H1 (cell line): ENCODE measurements around the gene FAM83C. TPM values are rescaled to one million over a fixed set of nuclear protein-coding genes. Genes with fewer than 3 reads are reported as not detected.

Experiments
- CTCF ChIA-PET: fragments of 300-600 bp; sonication (Branson Sonifier 250); formaldehyde crosslinking; loops from one replicate; lab custom pipeline; 2021; ENCODE audit not compliant: partially characterized antibody; lab: Charles Lee
- POLR2A ChIA-PET: fragments of 300-600 bp; sonication (Branson Sonifier 250); formaldehyde crosslinking; loops from one replicate; lab custom pipeline; 2021; ENCODE audit warnings: inconsistent platforms; ENCODE audit not compliant: partially characterized antibody; lab: Charles Lee
- DNase-seq, 2 experiments: peaks; one replicate each; pipeline versions ENCODE4 v3.0.0 to v3.0.0-alpha.2; 2010 to 2022; ENCODE audit warnings: low spot score in 2 of 2, low read depth in 1 of 2, mixed read lengths in 1 of 2
- FAIRE-seq: peaks from 2 replicates; lab custom pipeline; 2011; peaks lifted over from hg19 to GRCh38; lab: Jason Lieb, UNC
- H2AFZ ChIP-seq: 2 replicates; pipeline ENCODE4 v1.8.1; 2012; ENCODE audit warnings: low read length, inconsistent platforms
- H2AK5ac ChIP-seq: 2 replicates; pipeline ENCODE4 v1.6.1; 2013; ENCODE audit warnings: low read depth, low read length
- H2BK120ac ChIP-seq: replicated peaks from 2 replicates; pipeline ENCODE3; 2013; ENCODE audit warnings: low read depth, low read length, inconsistent platforms
- H2BK12ac ChIP-seq: 2 replicates; pipeline ENCODE4 v1.6.1; 2013; ENCODE audit warnings: low read depth, low read length
- H2BK15ac ChIP-seq: 2 replicates; pipeline ENCODE4 v1.6.1; 2013; ENCODE audit warnings: low read length
- H2BK20ac ChIP-seq: 2 replicates; pipeline ENCODE4 v1.6.1; 2013; ENCODE audit warnings: low read length
- H2BK5ac ChIP-seq: 2 replicates; pipeline ENCODE4 v1.6.1; 2013; ENCODE audit warnings: low read depth, low read length
- H3K14ac ChIP-seq: 2 replicates; pipeline ENCODE4 v1.6.1; 2013; ENCODE audit warnings: inconsistent platforms; ENCODE audit not compliant: insufficient read length
- H3K18ac ChIP-seq: 2 replicates; pipeline ENCODE4 v1.6.1; 2013; ENCODE audit warnings: low read length; ENCODE audit errors: extremely low read depth
- H3K23ac ChIP-seq: 2 replicates; pipeline ENCODE4 v1.6.1; 2013; ENCODE audit warnings: inconsistent platforms; ENCODE audit not compliant: insufficient read length
- H3K23me2 ChIP-seq: 2 replicates; pipeline ENCODE4 v1.6.1; 2013; ENCODE audit warnings: low read depth, low read length
- H3K27ac ChIP-seq: 2 replicates; pipeline ENCODE4 v1.6.1; 2011; ENCODE audit warnings: low read depth, low read length, inconsistent platforms
- H3K27me3 ChIP-seq, 4 experiments: replicated peaks in 1 of 4; 1 replicate in 1 of 4; 2 replicates in 3 of 4; pipeline versions ENCODE4 v1.6.1 to v1.8.1; 2011 to 2013; ENCODE audit warnings: low read length in 3 of 4, mild to moderate bottlenecking in 3 of 4, inconsistent platforms in 2 of 4, mixed read lengths in 2 of 4, moderate library complexity in 1 of 4; ENCODE audit not compliant: control insufficient read depth in 3 of 4, insufficient read depth in 3 of 4; ENCODE audit errors: extremely low read depth in 1 of 4
- H3K36me3 ChIP-seq, 4 experiments: 2 replicates each; pipeline versions ENCODE4 v1.6.1 to v1.8.1; 2011 to 2013; ENCODE audit warnings: mild to moderate bottlenecking in 4 of 4, low read length in 3 of 4, moderate library complexity in 2 of 4, control low read depth in 1 of 4, inconsistent platforms in 1 of 4; ENCODE audit not compliant: insufficient read depth in 4 of 4, control insufficient read depth in 2 of 4
- H3K4ac ChIP-seq: replicated peaks from 2 replicates; pipeline ENCODE3; 2013; ENCODE audit warnings: low read length, low read depth, mixed read lengths, inconsistent platforms; ENCODE audit not compliant: insufficient read length
- H3K4me1 ChIP-seq, 4 experiments: replicated peaks in 1 of 4; 1 replicate in 1 of 4; 2 replicates in 3 of 4; pipeline versions ENCODE4 v1.6.1 to v1.8.1; 2011 to 2013; ENCODE audit warnings: low read length in 3 of 4, inconsistent platforms in 2 of 4, mixed read lengths in 1 of 4; ENCODE audit not compliant: insufficient read depth in 4 of 4, control insufficient read depth in 3 of 4
- H3K4me2 ChIP-seq, 2 experiments: 2 replicates each; pipeline versions ENCODE4 v1.6.1 to v1.8.1; 2011 to 2013; ENCODE audit warnings: low read depth in 2 of 2, low read length in 2 of 2, control low read depth in 1 of 2, inconsistent platforms in 1 of 2, mild to moderate bottlenecking in 1 of 2; ENCODE audit not compliant: insufficient read depth in 1 of 2
- H3K4me3 ChIP-seq, 4 experiments: fragments of 200-600, 300-600 bp in 1 of 4; sonication (generic), shearing (Covaris generic), sonication (Bioruptor Twin) in 1 of 4; 2 replicates each; pipeline versions ENCODE4 v1.5.1 to v1.8.1; 2011 to 2016; ENCODE audit warnings: low read length in 4 of 4, low read depth in 3 of 4, control low read depth in 2 of 4, inconsistent platforms in 2 of 4, mild to moderate bottlenecking in 2 of 4, mixed read lengths in 1 of 4, moderate library complexity in 1 of 4; ENCODE audit not compliant: insufficient read depth in 2 of 4; ENCODE audit errors: extremely low read depth in 1 of 4
- H3K56ac ChIP-seq: replicated peaks from 2 replicates; pipeline ENCODE3; 2013; ENCODE audit warnings: low read depth, mild to moderate bottlenecking, mixed read lengths, low read length, inconsistent platforms; ENCODE audit not compliant: insufficient read length
- H3K79me1 ChIP-seq: 2 replicates; pipeline ENCODE4 v1.6.1; 2013; ENCODE audit warnings: low read depth, low read length, control low read depth
- H3K79me2 ChIP-seq, 2 experiments: 2 replicates each; pipeline versions ENCODE4 v1.6.1 to v1.8.1; 2012 to 2013; ENCODE audit warnings: low read length in 2 of 2, mild to moderate bottlenecking in 2 of 2, inconsistent platforms in 1 of 2; ENCODE audit not compliant: insufficient read depth in 2 of 2, control insufficient read depth in 1 of 2
- H3K9ac ChIP-seq, 4 experiments: replicated peaks in 1 of 4; 1 replicate in 1 of 4; 2 replicates in 3 of 4; pipeline versions ENCODE4 v1.6.1 to v1.8.1; 2011 to 2013; ENCODE audit warnings: low read depth in 3 of 4, low read length in 3 of 4, control low read depth in 2 of 4, mild to moderate bottlenecking in 2 of 4, moderate library complexity in 2 of 4, inconsistent platforms in 1 of 4; ENCODE audit errors: extremely low read depth in 1 of 4
- H3K9me3 ChIP-seq, 2 experiments: 2 replicates each; pipeline versions ENCODE4 v1.6.1 to v1.8.1; 2012 to 2013; ENCODE audit warnings: mild to moderate bottlenecking in 2 of 2, moderate library complexity in 2 of 2, control low read depth in 1 of 2, inconsistent platforms in 1 of 2, low read depth in 1 of 2, low read length in 1 of 2, mixed read lengths in 1 of 2; ENCODE audit not compliant: insufficient read depth in 2 of 2
- H4K20me1 ChIP-seq, 2 experiments: replicated peaks in 1 of 2; 2 replicates each; pipeline versions ENCODE3 to v1.8.1; 2011 to 2013; ENCODE audit warnings: inconsistent platforms in 2 of 2, low read length in 2 of 2, mild to moderate bottlenecking in 1 of 2; ENCODE audit not compliant: insufficient read depth in 2 of 2, control insufficient read depth in 1 of 2
- H4K5ac ChIP-seq: 2 replicates; pipeline ENCODE4 v1.6.1; 2013; ENCODE audit warnings: low read length, low read depth, mixed read lengths, inconsistent platforms; ENCODE audit not compliant: insufficient read length
- H4K8ac ChIP-seq: 2 replicates; pipeline ENCODE4 v1.8.0; 2013; ENCODE audit warnings: mild to moderate bottlenecking, moderate library complexity, low read length, inconsistent platforms; ENCODE audit not compliant: insufficient read depth; ENCODE audit errors: extremely low read depth
- H4K91ac ChIP-seq: replicated peaks from 2 replicates; pipeline ENCODE3; 2013; ENCODE audit warnings: low read length, mixed read lengths, inconsistent platforms; ENCODE audit not compliant: insufficient read length
- CTBP2 ChIP-seq: IDR thresholded peaks from 2 replicates; pipeline ENCODE4 v1.7.0; 2011; ENCODE audit warnings: borderline replicate concordance, mild to moderate bottlenecking, moderate library complexity, mixed read lengths, low read length; ENCODE audit not compliant: insufficient read depth, insufficient read length
- E2F6 ChIP-seq: IDR thresholded peaks from 2 replicates; pipeline ENCODE4 v1.6.1; 2012; ENCODE audit warnings: inconsistent platforms
- EGR1 ChIP-seq: IDR thresholded peaks from 2 replicates; pipeline ENCODE4 v1.6.1; 2011; ENCODE audit warnings: low read depth, low read length, borderline replicate concordance
- RAD21 ChIP-seq, 2 experiments: IDR thresholded peaks in 1 of 2; conservative IDR thresholded peaks in 1 of 2; 2 replicates each; pipeline ENCODE4 v1.6.1; 2011; ENCODE audit warnings: low read depth in 2 of 2, low read length in 2 of 2, improper control_type of control experiment in 1 of 2, inconsistent platforms in 1 of 2, mild to moderate bottlenecking in 1 of 2, moderate library complexity in 1 of 2
- SP2 ChIP-seq: IDR thresholded peaks from 2 replicates; pipeline ENCODE4 v1.6.1; 2012; ENCODE audit warnings: mild to moderate bottlenecking, low read length, inconsistent platforms
- TEAD4 ChIP-seq: IDR thresholded peaks from 2 replicates; pipeline ENCODE4 v1.6.1; 2012; ENCODE audit warnings: low read depth, low read length, inconsistent platforms, mixed read lengths
- ZNF274 ChIP-seq: IDR thresholded peaks from 2 replicates; pipeline ENCODE4 v1.7.0; 2012; ENCODE audit warnings: low read length, borderline replicate concordance; ENCODE audit errors: extremely low read depth
- WGBS, 2 experiments: shearing (Covaris generic) in 1 of 2; methylation state at CpG; one replicate each; pipeline versions ENCODE4 v1.1.6 to v1.1.7; 2013 to 2015; ENCODE audit warnings: low lambda C conversion rate in 2 of 2, mixed read lengths in 2 of 2, inconsistent platforms in 1 of 2, low coverage in 1 of 2, missing lambda C conversion rate in 1 of 2; ENCODE audit not compliant: insufficient replicate concordance in 2 of 2, insufficient coverage in 1 of 2, insufficient read length in 1 of 2; ENCODE audit errors: extremely low coverage in 1 of 2, missing lambda C conversion rate in 1 of 2; 5-methylcytosine and 5-hydroxymethylcytosine counted together
- long read RNA-seq, 2 experiments: library from RNA in 1 of 2; library from capped mRNA in 1 of 2; stranded (forward); transcript quantifications; one replicate each; pipeline ENCODE4 v2.0.0, GENCODE V29; 2021; ENCODE audit warnings: inconsistent platforms in 1 of 2
- polyA minus RNA-seq, 3 experiments: library from RNA; depleted of rRNA, polyadenylated mRNA; stranded (reverse); fragments of >200 nt; gene quantifications; 1 replicate in 2 of 3; 2 replicates in 1 of 3; pipeline ENCODE4 v1.2.3, GENCODE V29; 2011
- polyA plus RNA-seq, 7 experiments: library from polyadenylated mRNA; depleted of rRNA in 3 of 7; stranded (reverse) in 5 of 7; unstranded in 2 of 7; fragments of >200 nt in 5 of 7; fragments of 200-250 nt in 2 of 7; gene quantifications; 1 replicate in 5 of 7; 2 replicates in 1 of 7; 4 replicates in 1 of 7; pipeline versions ENCODE4 v1.2.1 to v1.2.3, GENCODE V29; 2011 to 2013; ENCODE audit warnings: missing spikeins in 2 of 7, mixed read lengths in 2 of 7
- total RNA-seq: library from RNA; stranded (reverse); fragmentation: NEBNext Ultra II Directional; extraction: Animal tissue kit (Norgen Biotek cat#: 25700); gene quantifications from 2 replicates; pipeline ENCODE4 v1.2.1, GENCODE V29; 2021

FAM83C gene
- not detected in 2 replicates for total RNA-seq
- not detected in 2 replicates for polyA plus RNA-seq (2011; rRNA removed)
- 0.03 TPM for polyA plus RNA-seq (2011; cell fraction: cytosol; rRNA removed)
- polyA plus RNA-seq (2011; cell fraction: nucleus; rRNA removed), result not detected
- polyA plus RNA-seq (2012, experiment 1 of 2), result 0.05 TPM in 2 of 4 replicates, not detected in the others
- not detected for polyA plus RNA-seq (2012, experiment 2 of 2)
- 0.02 TPM for polyA plus RNA-seq (2013, experiment 1 of 2)
- polyA plus RNA-seq (2013, experiment 2 of 2), result 0.02 TPM
- not detected in 2 replicates for polyA minus RNA-seq (2011; rRNA and poly(A)+ RNA removed)
- not detected for polyA minus RNA-seq (2011; cell fraction: cytosol; rRNA and poly(A)+ RNA removed)
- not detected for polyA minus RNA-seq (2011; cell fraction: nucleus; rRNA and poly(A)+ RNA removed)
- long read RNA-seq, experiment 1, result 0 reads
- long read RNA-seq, experiment 2, result 0 reads

DNA sequence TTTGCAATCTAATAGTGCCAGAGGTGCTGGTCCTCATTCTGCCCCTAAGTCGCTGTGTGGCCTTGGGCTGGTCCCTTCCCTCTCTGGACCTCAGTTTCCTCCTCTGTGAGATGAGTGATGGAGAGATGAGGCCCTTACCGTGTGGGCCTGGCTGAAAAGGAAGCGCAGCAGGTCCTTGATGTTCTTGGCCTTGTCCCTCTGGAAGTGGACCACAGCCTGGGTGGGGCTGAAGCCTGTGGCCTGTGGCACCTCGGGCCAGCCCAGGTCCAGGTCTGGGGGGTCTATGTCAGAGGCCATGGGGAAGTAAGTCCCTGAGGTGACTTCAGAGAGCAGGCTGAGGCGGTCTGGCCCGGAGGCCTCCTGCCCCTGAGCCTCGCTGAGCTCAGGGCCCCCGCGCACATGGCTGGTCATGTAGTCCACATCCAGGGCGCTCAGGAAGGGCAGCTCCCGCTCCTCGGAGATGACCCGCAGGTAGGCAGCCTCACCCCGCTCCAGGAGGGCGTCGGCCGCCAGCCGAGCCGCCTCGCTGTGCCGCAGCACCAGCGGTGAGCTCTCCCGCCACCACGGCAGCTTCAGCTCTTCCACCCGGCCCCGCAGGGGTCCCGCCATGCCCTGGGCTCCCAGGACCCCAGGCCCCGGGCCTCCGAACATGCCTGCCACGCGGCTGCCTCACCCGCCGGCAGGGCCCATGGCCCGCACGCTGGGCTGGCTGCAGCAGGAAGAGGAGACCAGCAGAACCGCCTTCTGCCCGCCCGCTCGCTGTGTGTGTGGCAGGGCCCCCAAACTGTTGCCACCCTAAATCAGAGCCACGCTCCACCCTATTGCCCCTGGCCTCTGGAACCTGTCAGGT is at the start of gene FAM83C:
Gene FAM83C, minus strand, starts transcription at position 772 of the 850 bp plus-strand sequence. Its CDS starts 121 bp downstream, at position 651.
- H3K4me1 ChIP-seq, result no peaks in the 10 kb centered on the region; a peak in 2 of 7 replicates
- no peak within 1 kb of the TSS for H3K9ac ChIP-seq
- no peak within 1 kb of the TSS for H2BK12ac ChIP-seq
- H3K27ac ChIP-seq, result no peak within 1 kb of the TSS
- no peaks in the 10 kb centered on the region for H3K27me3 ChIP-seq
- CTCF ChIA-PET, result interaction anchor here (0.5 to 11.5 kb wide), 3 partner anchors 12 to 16 kb away, joined by 3 to 130 read pairs (median 4); no protein-coding TSS in a partner anchor
- H3K36me3 ChIP-seq, result no peaks in the 10 kb centered on the region
- no peak within 1 kb of the TSS for H2BK15ac ChIP-seq
- H4K20me1 ChIP-seq, result no peaks in the 10 kb centered on the region
- no peak within 1 kb of the TSS for H4K5ac ChIP-seq
- H4K8ac ChIP-seq, result peak within 1 kb of the TSS; percentile 92
- H2AK5ac ChIP-seq, result no peak within 1 kb of the TSS
- no peaks in the 10 kb centered on the region for H3K79me1 ChIP-seq
- peak within 1 kb of the TSS; percentile 26; the same call in 1 of the 2 replicates for H2AFZ ChIP-seq
- no peaks in the 10 kb centered on the region for H3K9me3 ChIP-seq
- 92% methylated on average over 38 of the region's 40 CpGs; no CpG with 5 or more reads in 1 of the 2 experiments for WGBS, 2 experiments
- H3K4me3 ChIP-seq, result no peak within 1 kb of the TSS
- H2BK5ac ChIP-seq, result no peak within 1 kb of the TSS
- H3K4ac ChIP-seq, result no peak within 1 kb of the TSS
- no peaks in the 10 kb centered on the region for H3K23me2 ChIP-seq
- no peak within 1 kb of the TSS for H2BK120ac ChIP-seq
- TF ChIP-seq ZNF274 (no peak), EGR1 (no peak), SP2 (no peak), CTBP2 (no peak), TEAD4 (no peak), RAD21 (IDR thresholded peaks at IDR 0.05 in 1 of 2, conservative IDR thresholded peaks at IDR 0.05 in 1 of 2; ENCODE audit: low read depth in 2 of 2, low read length in 2 of 2) (no peak), E2F6 (no peak)
- no peak within 1 kb of the TSS for H4K91ac ChIP-seq
- FAIRE-seq (no peak), DNase-seq (no peak)
- no peak within 1 kb of the TSS for H3K4me2 ChIP-seq
- H3K18ac ChIP-seq, result no peak within 1 kb of the TSS
- no peak within 1 kb of the TSS for H3K14ac ChIP-seq
- POLR2A ChIA-PET, result interaction anchor here (5.7 kb wide), 1 partner anchor 13 kb away, joined by 39 read pairs; the partner anchor contains the start of gene MMP24OS
- H3K23ac ChIP-seq, result no peak within 1 kb of the TSS
- H2BK20ac ChIP-seq, result no peak within 1 kb of the TSS
- H3K79me2 ChIP-seq, result no peaks in the 10 kb centered on the region
- H3K56ac ChIP-seq, result no peak within 1 kb of the TSS
